Spinal cord (tissue), 10 donors: ENCODE data around the gene DSG2. TPM values are rescaled to one million over a fixed set of nuclear protein-coding genes. Genes with fewer than 3 reads are reported as not detected.

Experiments used
- DNase-seq, 6 donors: peaks; one replicate each; pipeline versions ENCODE4 v3.0.0 to v3.0.0-alpha.2; 2013 to 2015; ENCODE audit warnings: low spot score in 6 of 6, low read depth in 4 of 6
- H3K27ac ChIP-seq: one replicate; pipeline ENCODE4 v1.5.1; 2013; ENCODE audit warnings: low read depth, low read length, control low read depth
- H3K27me3 ChIP-seq: one replicate; pipeline ENCODE4 v1.6.1; 2013; ENCODE audit warnings: low read length; ENCODE audit not compliant: control insufficient read depth, insufficient read depth
- H3K36me3 ChIP-seq: one replicate; pipeline ENCODE4 v1.6.1; 2013; ENCODE audit warnings: low read length; ENCODE audit not compliant: control insufficient read depth, insufficient read depth
- H3K4me1 ChIP-seq: one replicate; pipeline ENCODE4 v1.6.1; 2013; ENCODE audit warnings: low read length; ENCODE audit not compliant: control insufficient read depth, insufficient read depth
- H3K4me3 ChIP-seq: one replicate; pipeline ENCODE4 v1.5.1; 2013; ENCODE audit warnings: low read depth, low read length, control low read depth
- H3K9me3 ChIP-seq: one replicate; pipeline ENCODE4 v1.6.1; 2013; ENCODE audit warnings: low read length; ENCODE audit not compliant: control insufficient read depth, insufficient read depth
- WGBS: methylation state at CpG from one replicate; pipeline ENCODE4 v1.1.5; 2013; ENCODE audit warnings: missing lambda C conversion rate; ENCODE audit not compliant: insufficient coverage; 5-methylcytosine and 5-hydroxymethylcytosine counted together
- polyA plus RNA-seq, 2 donors: library from polyadenylated mRNA; unstranded; fragments of 120-200 nt; gene quantifications; one replicate each; pipeline ENCODE4 v1.2.1, GENCODE V29; 2013; ENCODE audit not compliant: insufficient read length in 2 of 2
- total RNA-seq, 2 donors: library from RNA; depleted of rRNA in 1 of 2; stranded (reverse); fragments of 120-200 nt in 1 of 2; fragments of >200 nt in 1 of 2; gene quantifications; one replicate each; pipeline versions ENCODE4 v1.2.3 to v1.2.4, GENCODE V29; 2013 to 2014
- donor health status: healthy.

DSG2 gene
- total and polyA plus RNA-seq, 4 donors: 1.3 to 34.2 (median 9.3) TPM

DNA sequence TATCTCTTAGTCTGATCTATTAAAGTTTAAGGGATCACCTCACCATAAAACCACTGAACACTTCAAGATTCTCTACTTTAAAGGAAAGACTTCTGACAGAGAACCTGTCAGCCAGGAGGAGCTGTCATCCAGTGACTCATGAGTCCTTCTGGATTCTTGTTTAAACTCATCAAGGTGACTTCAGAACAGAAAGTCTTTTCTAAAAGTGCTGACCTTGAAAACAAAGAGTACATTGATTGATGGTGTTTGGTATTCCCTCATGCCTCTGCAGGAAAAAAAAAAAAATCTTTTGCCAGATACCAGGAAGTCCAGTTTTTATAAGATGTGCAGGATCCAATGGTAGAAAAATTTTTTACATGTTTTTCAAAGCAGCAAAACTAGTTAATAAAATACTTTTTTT, 12.3 kb downstream of the DSG2 start:
- Histone ChIP-seq H3K4me3 (no peak overlapping the region), H3K4me1 (no peaks in the 10 kb centered on the region), H3K27me3 (no peaks in the 10 kb centered on the region), H3K36me3 (no peaks in the 10 kb centered on the region), H3K27ac (no peak overlapping the region), H3K9me3 (no peaks in the 10 kb centered on the region)
- no peak for DNase-seq

DNA sequence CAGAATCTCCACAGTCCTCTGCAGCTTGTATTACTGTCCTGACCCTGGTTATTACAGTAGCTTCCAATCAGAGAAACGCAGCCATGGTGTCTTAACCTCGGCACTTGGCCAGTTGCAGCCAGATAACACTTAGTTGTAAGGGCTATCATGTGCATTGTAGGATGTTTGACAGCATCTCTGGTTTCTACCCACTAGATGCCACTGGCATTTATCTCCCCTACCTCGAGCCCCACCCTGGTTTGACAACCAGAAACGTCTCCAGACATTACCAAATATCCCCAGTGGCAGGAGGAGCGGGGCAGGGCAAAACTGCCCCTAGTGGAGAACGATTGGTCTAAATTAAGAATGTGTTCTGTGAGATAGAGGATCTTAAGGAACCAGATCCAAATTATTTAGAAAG, 13.1 kb downstream of the DSG2 start:
- no peaks in the 10 kb centered on the region for H3K27me3 ChIP-seq
- 100% methylated on average over 2 of the region's 6 CpGs for WGBS
- H3K4me1 ChIP-seq: no peaks in the 10 kb centered on the region
- no peak overlapping the region for H3K27ac ChIP-seq
- no peak overlapping the region for H3K4me3 ChIP-seq
- no peak for DNase-seq
- no peaks in the 10 kb centered on the region for H3K9me3 ChIP-seq
- no peaks in the 10 kb centered on the region for H3K36me3 ChIP-seq

DNA sequence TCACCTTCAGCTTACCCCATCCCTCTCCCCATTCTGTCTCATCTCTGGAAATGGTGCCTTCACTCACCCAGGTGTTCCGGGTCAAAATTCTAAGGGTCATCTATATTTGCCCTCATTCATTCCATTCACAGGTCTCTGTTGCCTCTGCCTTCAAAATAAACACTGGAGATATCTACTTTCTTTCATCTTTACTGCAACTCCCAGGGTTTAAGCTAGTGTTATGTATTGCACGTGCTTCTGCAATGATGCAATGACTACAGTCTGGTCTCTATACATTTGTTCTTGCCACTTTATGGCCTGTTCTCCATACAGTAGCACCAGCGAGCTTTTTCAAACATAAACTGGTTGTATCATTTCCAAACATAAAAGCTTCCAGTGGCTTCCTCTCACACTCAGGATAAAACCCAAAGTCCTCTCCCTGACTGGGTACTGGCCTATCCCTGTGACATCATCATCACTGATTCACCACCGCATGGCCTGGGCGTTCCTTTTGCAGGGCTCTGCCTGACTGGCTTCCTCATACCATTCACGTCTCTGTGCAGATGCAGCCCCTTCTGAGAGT, 14.3 kb downstream of the DSG2 start:
- WGBS: 87% methylated on average over 5 of the region's 6 CpGs
- Histone ChIP-seq H3K36me3 (no peaks in the 10 kb centered on the region), H3K4me3 (no peak overlapping the region), H3K4me1 (no peaks in the 10 kb centered on the region), H3K27me3 (no peaks in the 10 kb centered on the region), H3K27ac (no peak overlapping the region), H3K9me3 (no peaks in the 10 kb centered on the region)
- no peak for DNase-seq

DNA sequence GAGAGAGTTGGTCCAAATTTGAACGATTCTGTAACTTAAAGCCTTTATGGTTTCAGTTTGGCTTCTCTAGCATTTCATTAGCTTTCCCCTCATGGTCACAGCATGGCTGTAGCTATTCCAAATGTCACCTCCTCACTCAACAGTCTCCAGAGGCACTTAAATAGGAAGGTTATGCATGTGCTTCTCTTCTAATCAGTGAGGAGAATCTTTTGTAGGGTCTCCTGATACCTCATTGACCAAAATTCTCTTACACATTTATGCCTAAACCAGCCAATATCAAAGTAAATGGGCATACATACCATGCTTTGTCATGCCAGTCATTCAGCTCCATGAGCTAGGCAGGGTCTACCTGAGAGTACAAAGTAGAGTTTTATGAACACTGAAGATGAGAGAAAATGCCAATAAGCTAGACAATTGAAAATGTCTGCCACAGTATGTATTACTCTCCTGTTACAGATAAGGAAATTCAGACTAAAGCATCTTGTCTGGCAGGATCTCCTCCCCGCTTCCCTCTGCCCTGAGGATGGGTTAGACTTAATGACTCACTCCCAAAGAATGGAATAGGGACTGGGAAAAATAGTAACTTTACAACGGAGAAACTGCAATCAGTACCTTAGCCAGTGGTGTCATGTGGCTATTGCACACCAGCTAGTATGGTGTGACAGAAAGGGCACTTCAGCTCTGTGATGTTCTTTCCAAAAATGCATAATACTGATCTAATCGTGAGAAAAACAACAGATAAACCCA, 15.4 kb downstream of the DSG2 start:
- DNase-seq: no peak
- WGBS: 80% methylated on average over 1 of the region's 4 CpGs
- no peak overlapping the region for H3K4me3 ChIP-seq

DNA sequence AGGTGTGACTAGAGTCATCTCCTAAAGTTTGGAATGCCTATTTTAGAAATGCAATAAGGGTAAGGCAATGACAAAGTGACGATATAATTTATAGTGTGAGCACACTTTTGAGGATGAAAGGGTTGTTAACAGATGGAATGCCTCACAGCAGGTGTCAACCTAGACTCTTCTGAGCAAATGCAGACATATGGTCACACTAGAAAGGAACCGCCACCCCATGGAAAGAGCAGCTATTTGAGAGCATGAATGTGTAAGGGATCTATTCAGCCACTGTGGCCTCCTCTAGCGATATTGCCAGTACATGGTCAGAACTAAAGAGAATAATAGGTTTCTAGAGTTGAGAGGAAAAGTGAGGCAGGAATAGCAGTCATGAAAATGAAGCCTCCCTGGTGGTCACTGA, 18.5 kb downstream of the DSG2 start:
- Histone ChIP-seq H3K27me3 (no peaks in the 10 kb centered on the region), H3K9me3 (no peaks in the 10 kb centered on the region), H3K4me1 (no peaks in the 10 kb centered on the region), H3K27ac (no peak overlapping the region), H3K36me3 (no peaks in the 10 kb centered on the region), H3K4me3 (no peak overlapping the region)
- no peak for DNase-seq
- 52% methylated on average over 3 of the region's 3 CpGs for WGBS

More for the DNA sequence above, 15.4 kb downstream of the DSG2 start:
- Histone ChIP-seq H3K4me1 (no peaks in the 10 kb centered on the region), H3K27me3 (no peaks in the 10 kb centered on the region), H3K27ac (no peak overlapping the region), H3K36me3 (no peaks in the 10 kb centered on the region), H3K9me3 (no peaks in the 10 kb centered on the region)

DNA sequence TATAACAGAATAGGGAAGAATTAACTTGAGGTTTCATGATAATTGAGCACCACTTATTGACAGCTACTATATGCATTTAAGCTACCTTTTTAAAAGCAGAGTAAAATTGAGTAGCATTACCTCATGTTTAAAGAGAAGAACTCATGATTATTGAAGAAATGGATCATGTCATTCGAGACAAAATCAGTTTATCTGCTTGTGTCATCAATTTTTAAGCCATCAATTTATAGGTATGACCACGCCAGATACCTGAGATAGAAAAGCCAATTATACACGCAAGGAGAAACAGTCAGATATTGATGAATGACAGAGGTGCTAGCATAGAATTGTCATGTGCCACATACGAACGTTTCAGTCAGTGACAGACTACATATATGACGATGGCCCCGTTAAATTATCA, 28.4 kb downstream of the DSG2 start:
- WGBS: 91% methylated on average over 5 of the region's 7 CpGs

DNA sequence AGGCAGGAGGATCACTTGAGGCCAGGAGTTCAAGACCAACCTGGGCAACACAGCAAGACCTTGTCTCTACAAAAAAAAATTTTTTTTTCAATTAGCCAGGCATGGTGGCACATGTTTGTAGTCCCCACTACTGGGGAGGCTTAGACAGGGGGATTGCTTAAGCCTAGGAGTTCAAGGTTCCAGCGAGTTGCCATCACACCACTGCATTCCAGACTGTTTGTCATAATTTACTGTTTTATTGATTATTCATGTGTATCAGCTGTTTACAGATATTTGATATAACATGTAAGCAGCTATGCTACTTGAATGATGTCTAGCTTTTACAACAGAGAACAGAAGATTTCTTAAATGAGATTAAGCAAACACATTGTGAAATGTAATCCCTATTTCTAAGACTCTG, 35.3 kb downstream of the DSG2 start:
- no peaks in the 10 kb centered on the region for H3K4me1 ChIP-seq
- H3K4me3 ChIP-seq: no peak overlapping the region
- DNase-seq: no peak
- H3K27ac ChIP-seq: no peak overlapping the region
- no peaks in the 10 kb centered on the region for H3K27me3 ChIP-seq
- no CpG with 5 or more reads among the region's 1 CpG for WGBS
- no peaks in the 10 kb centered on the region for H3K9me3 ChIP-seq
- no peaks in the 10 kb centered on the region for H3K36me3 ChIP-seq

More for the DNA sequence above, 28.4 kb downstream of the DSG2 start:
- Histone ChIP-seq H3K36me3 (no peaks in the 10 kb centered on the region), H3K4me1 (no peaks in the 10 kb centered on the region), H3K27ac (no peak overlapping the region), H3K9me3 (no peaks in the 10 kb centered on the region), H3K4me3 (no peak overlapping the region), H3K27me3 (no peaks in the 10 kb centered on the region)
- DNase-seq: no peak

DNA sequence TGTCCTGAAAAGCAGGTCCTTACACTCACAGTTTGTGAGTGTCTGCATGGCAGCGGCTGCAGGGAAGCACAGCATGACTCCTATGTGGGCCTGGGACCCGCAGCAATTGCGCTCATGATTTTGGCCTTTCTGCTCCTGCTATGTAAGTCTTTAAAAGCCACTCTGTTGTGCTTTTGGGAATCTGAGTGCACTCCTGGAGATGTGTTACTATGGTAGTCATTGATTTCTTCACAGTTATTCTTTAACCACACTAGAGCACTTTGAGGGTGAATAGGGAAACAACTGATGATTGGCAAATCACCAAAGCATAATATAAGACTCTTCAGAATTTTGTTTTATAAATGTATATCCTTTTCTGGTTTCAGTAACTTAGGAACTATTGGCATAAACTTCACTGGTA, 40.9 kb downstream of the DSG2 start:
- Histone ChIP-seq H3K27ac (no peak overlapping the region), H3K36me3 (no peaks in the 10 kb centered on the region), H3K27me3 (no peaks in the 10 kb centered on the region), H3K4me1 (no peaks in the 10 kb centered on the region), H3K4me3 (no peak overlapping the region), H3K9me3 (no peaks in the 10 kb centered on the region)
- 21% methylated on average over 2 of the region's 3 CpGs for WGBS
- DNase-seq: no peak

DNA sequence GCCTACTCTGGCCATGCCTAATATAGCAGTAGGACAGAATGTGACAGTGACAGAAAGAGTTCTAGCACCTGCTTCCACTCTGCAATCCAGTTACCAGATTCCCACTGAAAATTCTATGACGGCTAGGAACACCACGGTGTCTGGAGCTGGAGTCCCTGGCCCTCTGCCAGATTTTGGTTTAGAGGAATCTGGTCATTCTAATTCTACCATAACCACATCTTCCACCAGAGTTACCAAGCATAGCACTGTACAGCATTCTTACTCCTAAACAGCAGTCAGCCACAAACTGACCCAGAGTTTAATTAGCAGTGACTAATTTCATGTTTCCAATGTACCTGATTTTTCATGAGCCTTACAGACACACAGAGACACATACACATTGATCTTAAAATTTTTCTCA, 48.5 kb downstream of the DSG2 start:
- H3K27ac ChIP-seq: no peak overlapping the region
- DNase-seq: no peak
- no peaks in the 10 kb centered on the region for H3K4me1 ChIP-seq
- no peak overlapping the region for H3K4me3 ChIP-seq
- no peaks in the 10 kb centered on the region for H3K36me3 ChIP-seq
- H3K9me3 ChIP-seq: no peaks in the 10 kb centered on the region
- H3K27me3 ChIP-seq: no peaks in the 10 kb centered on the region
- WGBS: 75% methylated on average over 2 of the region's 2 CpGs

DNA sequence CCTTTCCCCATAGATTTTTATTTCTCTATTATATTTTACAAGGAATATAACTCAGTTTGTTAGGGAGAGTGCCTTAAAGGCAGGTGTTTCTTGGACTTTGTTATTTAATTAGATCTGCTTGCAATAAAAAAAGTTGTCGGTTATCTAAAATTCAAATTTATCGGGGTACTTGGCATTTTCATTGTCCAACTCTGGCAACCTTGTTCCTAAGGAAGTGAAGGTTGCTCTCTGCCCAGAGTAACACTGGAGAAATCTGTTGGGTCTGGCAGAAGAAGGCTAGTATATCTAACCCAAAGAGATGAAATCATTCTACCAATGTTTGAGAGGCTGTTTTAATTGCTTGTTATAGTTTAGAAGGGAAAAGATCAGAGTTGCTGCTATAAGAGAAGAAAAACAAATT, 50.9 kb downstream of the DSG2 start:
- Histone ChIP-seq H3K27ac (no peak overlapping the region), H3K4me3 (no peak overlapping the region), H3K36me3 (no peaks in the 10 kb centered on the region), H3K4me1 (no peaks in the 10 kb centered on the region), H3K27me3 (no peaks in the 10 kb centered on the region), H3K9me3 (no peaks in the 10 kb centered on the region)
- DNase-seq: no peak
- WGBS: 86% methylated on average over 2 of the region's 2 CpGs
